AG04449 (cell line): ENCODE measurements around the gene APBB1IP.

Source experiments
- CTCF ChIA-PET: fragments of 350-600 bp; formaldehyde crosslinking; extraction: SDS; loops from one replicate; lab custom pipeline; 2021; ENCODE audit warnings: antibody characterized with exemption; lab: Yijun Ruan, JAX
- POLR2A ChIA-PET: fragments of 400-600, 350-600 bp; formaldehyde crosslinking; extraction: SDS; loops from one replicate; lab custom pipeline; 2020; ENCODE audit warnings: antibody characterized with exemption, inconsistent platforms; lab: Yijun Ruan, JAX
- DNase-seq: peaks from one replicate; pipeline ENCODE4 v3.0.0-alpha.2; 2010; ENCODE audit warnings: low read depth, low spot score
- H3K4me3 ChIP-seq: 2 replicates; pipeline ENCODE4 v1.5.1; 2011; ENCODE audit warnings: low read depth, mild to moderate bottlenecking, control low read depth, low read length
- CTCF ChIP-seq: IDR thresholded peaks from one replicate; pipeline ENCODE4 v1.5.1; 2011; ENCODE audit warnings: mild to moderate bottlenecking, moderate library complexity, low read length, control low read depth, inconsistent platforms; ENCODE audit not compliant: insufficient read depth; ENCODE audit errors: missing control alignments

APBB1IP gene

DNA sequence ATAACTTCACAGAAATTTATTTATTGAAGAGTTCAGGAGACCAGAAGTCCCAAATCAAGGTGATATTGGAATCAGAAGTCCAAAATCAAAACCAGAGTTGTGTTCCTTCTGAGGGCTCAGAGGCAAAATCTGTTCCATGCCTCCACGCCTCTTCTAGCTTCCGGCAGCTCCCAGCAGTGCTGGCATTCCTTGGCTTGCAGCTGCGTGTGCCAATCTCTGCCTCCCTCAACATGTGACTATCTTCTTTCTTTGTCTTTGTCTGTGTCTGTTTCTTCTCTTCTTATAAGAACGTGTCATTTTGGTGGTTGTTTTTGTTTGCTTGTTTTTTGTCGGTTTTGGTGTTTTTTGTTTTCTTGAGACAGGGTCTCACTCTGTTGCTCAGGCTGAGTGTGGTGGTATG is 116.1 kb downstream of the APBB1IP start:
- no peak for DNase-seq
- ChIA-PET POLR2A (no interaction called here), CTCF (no interaction called here)
- no peak overlapping the region for H3K4me3 ChIP-seq
- TF ChIP-seq CTCF, result no peak

DNA sequence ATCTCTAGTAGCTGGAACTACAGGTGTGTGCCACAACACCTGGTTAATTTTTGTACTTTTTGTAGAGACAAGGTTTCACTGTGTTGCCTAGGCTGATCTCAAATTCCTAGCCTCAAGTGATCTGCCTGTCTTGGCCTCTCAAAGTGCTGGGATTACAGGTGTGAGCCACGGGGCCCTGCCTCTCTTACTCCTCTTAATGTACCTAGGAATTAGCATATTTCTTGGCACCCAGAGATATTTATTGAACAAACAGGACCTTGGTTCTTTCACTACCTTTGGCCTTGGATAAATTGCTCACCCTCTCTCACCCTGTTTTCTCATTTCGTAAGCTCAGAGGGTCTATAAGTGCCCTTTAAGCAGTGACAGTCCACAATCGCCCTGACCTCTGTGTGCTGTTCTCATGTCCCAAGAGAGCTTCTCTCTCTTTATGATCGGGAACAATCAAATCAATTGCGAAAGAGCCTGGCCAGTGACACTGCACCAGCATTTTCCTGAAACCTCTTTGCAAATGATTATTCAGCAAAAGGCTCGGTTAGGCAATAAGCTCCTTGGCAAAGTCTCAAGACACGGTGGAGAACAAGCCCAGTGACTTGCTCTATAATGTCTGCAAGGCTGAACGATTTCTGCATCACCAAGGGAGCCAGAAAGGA is 117.7 kb downstream of the APBB1IP start:
- no peak for TF ChIP-seq CTCF
- POLR2A ChIA-PET, result no interaction called here
- no peak for DNase-seq
- H3K4me3 ChIP-seq, result no peak overlapping the region
- CTCF ChIA-PET, result interaction anchor here (1.3 kb wide), 2 partner anchors 220 to 680 kb away, joined by 4 to 5 read pairs; no protein-coding TSS in a partner anchor

- ChIA-PET POLR2A (no interaction called here), CTCF (interaction anchor here (0.9 to 1.3 kb wide), 4 partner anchors 221 to 831 kb away, joined by 3 to 5 read pairs (median 4); no protein-coding TSS in a partner anchor)
- DNase-seq, result no peak
- peak; percentile 39 for TF ChIP-seq CTCF
- no peak overlapping the region for H3K4me3 ChIP-seq
Measured at GRCh38 chr10:26556748-26557640, 118.9 kb downstream of the APBB1IP start.

- TF ChIP-seq CTCF, result no peak
- CTCF ChIA-PET, result interaction anchor here (0.9 to 1.0 kb wide), 2 partner anchors 224 to 832 kb away, joined by 3 read pairs; no protein-coding TSS in a partner anchor
- no peak overlapping the region for H3K4me3 ChIP-seq
- POLR2A ChIA-PET, result no interaction called here
- no peak for DNase-seq
Measured at GRCh38 chr10:26557641-26558014, 119.5 kb downstream of the APBB1IP start.

DNA sequence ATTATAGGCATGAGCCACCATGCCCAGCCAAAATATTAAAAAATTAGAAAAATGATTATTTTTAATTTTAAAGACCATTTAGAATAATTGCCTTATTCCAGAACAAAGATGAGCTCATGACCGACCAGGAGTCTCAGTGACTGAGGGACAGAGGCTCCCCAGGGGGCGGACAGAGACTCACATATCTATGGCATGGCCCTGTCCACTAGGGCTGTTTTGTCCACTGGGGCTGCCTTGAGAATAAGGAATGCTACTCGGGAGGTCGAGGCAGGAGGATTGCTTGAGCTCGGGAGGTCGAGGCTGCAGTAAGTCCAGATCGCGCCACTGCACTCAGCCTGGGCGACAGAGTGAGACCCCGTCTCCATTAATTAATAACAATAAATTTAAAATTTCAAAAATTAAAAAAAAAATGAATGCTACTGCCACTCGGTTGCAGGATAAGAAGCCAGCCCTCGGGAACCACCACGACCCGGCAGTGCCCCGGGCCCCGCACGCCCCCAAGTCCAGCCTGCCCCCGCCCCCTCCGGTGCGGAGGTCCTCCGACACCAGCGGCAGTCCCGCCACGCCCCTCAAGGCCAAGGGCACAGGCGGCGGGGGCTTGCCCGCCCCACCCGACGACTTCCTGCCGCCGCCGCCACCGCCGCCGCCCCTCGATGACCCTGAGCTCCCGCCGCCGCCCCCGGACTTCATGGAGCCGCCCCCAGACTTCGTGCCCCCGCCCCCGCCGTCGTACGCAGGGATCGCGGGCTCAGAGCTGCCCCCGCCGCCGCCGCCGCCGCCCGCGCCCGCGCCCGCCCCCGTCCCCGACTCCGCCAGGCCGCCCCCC is 128.6 kb downstream of the APBB1IP start:
- no peak for TF ChIP-seq CTCF
- H3K4me3 ChIP-seq, result no peak overlapping the region
- ChIA-PET CTCF (no interaction called here), POLR2A (no interaction called here)
- DNase-seq, result no peak
